HEK293T (cell line): ENCODE measurements around the gene KCNG2.

Experiments used
- CTCF ChIA-PET: fragments of 350-600 bp; formaldehyde crosslinking; extraction: SDS; loops from one replicate; lab custom pipeline; 2021; ENCODE audit warnings: antibody characterized with exemption, inconsistent platforms; lab: Yijun Ruan, JAX
- POLR2A ChIA-PET: fragments of 350-600 bp; formaldehyde crosslinking; extraction: SDS; loops from one replicate; lab custom pipeline; 2020; ENCODE audit warnings: antibody characterized with exemption, inconsistent platforms; lab: Yijun Ruan, JAX
- DNase-seq: peaks from one replicate; pipeline ENCODE4 v3.0.0; 2012; ENCODE audit warnings: mixed read lengths; ENCODE audit errors: extremely low spot score
- ARNT ChIP-seq: fragments of 450-650 bp; IDR thresholded peaks from 2 replicates; pipeline ENCODE4 v1.6.1; 2017; ENCODE audit warnings: mild to moderate bottlenecking
- BHLHE40 ChIP-seq: fragments of 450-650 bp; IDR thresholded peaks from 2 replicates; pipeline ENCODE4 v1.6.1; 2016; ENCODE audit warnings: mild to moderate bottlenecking, moderate library complexity, borderline replicate concordance
- CTBP1 ChIP-seq: fragments of 450-650 bp; IDR thresholded peaks from 2 replicates; pipeline ENCODE4 v1.6.1; 2016; ENCODE audit warnings: borderline replicate concordance
- ELF4 ChIP-seq: fragments of 450-650 bp; IDR thresholded peaks from 2 replicates; pipeline ENCODE4 v1.6.1; 2017; ENCODE audit warnings: antibody characterized with exemption
- FOXA1 ChIP-seq: fragments of 450-650 bp; IDR thresholded peaks from 2 replicates; pipeline ENCODE4 v1.6.1; 2016; ENCODE audit warnings: mild to moderate bottlenecking
- FOXK2 ChIP-seq: fragments of 450-650 bp; IDR thresholded peaks from 2 replicates; pipeline ENCODE4 v1.6.1; 2016; ENCODE audit warnings: mild to moderate bottlenecking
- FOXM1 ChIP-seq: fragments of 450-650 bp; IDR thresholded peaks from 2 replicates; pipeline ENCODE4 v1.6.1; 2017; ENCODE audit warnings: mild to moderate bottlenecking, borderline replicate concordance
- HDGF ChIP-seq: fragments of 450-650 bp; IDR thresholded peaks from 2 replicates; pipeline ENCODE4 v1.6.1; 2017; ENCODE audit warnings: antibody characterized with exemption, borderline replicate concordance
- L3MBTL2 ChIP-seq: fragments of 450-650 bp; conservative IDR thresholded peaks from 2 replicates; pipeline ENCODE4 v1.6.1; 2016; ENCODE audit warnings: mild to moderate bottlenecking
- LEF1 ChIP-seq: fragments of 450-650 bp; IDR thresholded peaks from 2 replicates; pipeline ENCODE4 v1.6.1; 2017; ENCODE audit warnings: mild to moderate bottlenecking, borderline replicate concordance
- NFRKB ChIP-seq: fragments of 450-650 bp; IDR thresholded peaks from 2 replicates; pipeline ENCODE4 v1.6.1; 2016; ENCODE audit warnings: mild to moderate bottlenecking, moderate library complexity
- PKNOX1 ChIP-seq: fragments of 450-650 bp; IDR thresholded peaks from 2 replicates; pipeline ENCODE4 v1.6.1; 2016
- SP1 ChIP-seq: fragments of 450-650 bp; IDR thresholded peaks from 2 replicates; pipeline ENCODE4 v1.6.1; 2017
- SUZ12 ChIP-seq: fragments of 450-650 bp; IDR thresholded peaks from 2 replicates; pipeline ENCODE4 v1.6.1; 2016; ENCODE audit warnings: mild to moderate bottlenecking
- TARDBP ChIP-seq: fragments of 450-650 bp; IDR thresholded peaks from 2 replicates; pipeline ENCODE4 v1.6.1; 2016
- ZNF384 ChIP-seq: fragments of 450-650 bp; IDR thresholded peaks from 2 replicates; pipeline ENCODE4 v1.6.1; 2016

KCNG2 gene

DNA sequence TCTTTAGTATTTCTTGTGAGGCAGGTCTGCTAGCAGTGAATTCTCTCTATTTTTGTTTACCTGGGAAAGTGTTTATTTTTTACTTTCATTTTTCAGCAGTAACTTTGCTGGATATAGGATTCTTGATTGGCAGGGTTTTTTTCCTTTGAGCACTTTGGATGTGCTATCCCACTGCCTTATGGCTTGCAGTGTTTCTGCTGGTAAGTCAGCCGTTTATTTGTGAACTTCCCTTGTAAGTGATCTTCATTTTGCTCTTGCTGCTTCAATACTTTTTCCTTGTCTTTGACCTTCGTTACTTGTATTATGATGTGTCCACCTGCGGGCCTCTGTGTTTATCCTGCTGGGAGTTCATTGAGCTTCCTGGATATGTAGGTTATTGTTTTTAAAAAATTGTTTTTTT is 99.0 kb downstream of the KCNG2 start:
- TF ChIP-seq PKNOX1: no peak
- DNase-seq: no peak
- POLR2A ChIA-PET: no interaction called here
- CTCF ChIA-PET: no interaction called here

GRCh38 chr18:79897940-79898625 is 100.3 kb downstream of the KCNG2 start:
- CTCF ChIA-PET: interaction anchor here (0.6 kb wide), 1 partner anchor 31 kb away, joined by 3 read pairs; no protein-coding TSS in a partner anchor
- no peak for TF ChIP-seq CTBP1
- no peak for TF ChIP-seq SP1
- no peak for TF ChIP-seq FOXK2
- TF ChIP-seq SUZ12: no peak
- TF ChIP-seq BHLHE40: no peak
- no peak for TF ChIP-seq PKNOX1
- no peak for TF ChIP-seq ELF4
- TF ChIP-seq ARNT: no peak
- no peak for TF ChIP-seq TARDBP
- no peak for TF ChIP-seq FOXA1
- no peak for TF ChIP-seq FOXM1
- TF ChIP-seq HDGF: no peak
- no peak for TF ChIP-seq ZNF384
- TF ChIP-seq L3MBTL2: no peak
- no peak for TF ChIP-seq LEF1
- POLR2A ChIA-PET: no interaction called here
- no peak for DNase-seq

- no peak for DNase-seq
- TF ChIP-seq SP1 (no peak), L3MBTL2 (no peak), FOXA1 (no peak), FOXK2 (no peak), TARDBP (no peak), HDGF (no peak), FOXM1 (no peak), ARNT (no peak), BHLHE40 (no peak), ZNF384 (no peak), NFRKB (no peak), LEF1 (no peak), ELF4 (no peak), SUZ12 (no peak), PKNOX1 (no peak)
- CTCF ChIA-PET: interaction anchor here (0.6 kb wide), 1 partner anchor 32 kb away, joined by 3 read pairs; no protein-coding TSS in a partner anchor
- POLR2A ChIA-PET: no interaction called here
These were observed 101.3 kb downstream of the KCNG2 start for GRCh38 chr18:79898952-79899608.

DNA sequence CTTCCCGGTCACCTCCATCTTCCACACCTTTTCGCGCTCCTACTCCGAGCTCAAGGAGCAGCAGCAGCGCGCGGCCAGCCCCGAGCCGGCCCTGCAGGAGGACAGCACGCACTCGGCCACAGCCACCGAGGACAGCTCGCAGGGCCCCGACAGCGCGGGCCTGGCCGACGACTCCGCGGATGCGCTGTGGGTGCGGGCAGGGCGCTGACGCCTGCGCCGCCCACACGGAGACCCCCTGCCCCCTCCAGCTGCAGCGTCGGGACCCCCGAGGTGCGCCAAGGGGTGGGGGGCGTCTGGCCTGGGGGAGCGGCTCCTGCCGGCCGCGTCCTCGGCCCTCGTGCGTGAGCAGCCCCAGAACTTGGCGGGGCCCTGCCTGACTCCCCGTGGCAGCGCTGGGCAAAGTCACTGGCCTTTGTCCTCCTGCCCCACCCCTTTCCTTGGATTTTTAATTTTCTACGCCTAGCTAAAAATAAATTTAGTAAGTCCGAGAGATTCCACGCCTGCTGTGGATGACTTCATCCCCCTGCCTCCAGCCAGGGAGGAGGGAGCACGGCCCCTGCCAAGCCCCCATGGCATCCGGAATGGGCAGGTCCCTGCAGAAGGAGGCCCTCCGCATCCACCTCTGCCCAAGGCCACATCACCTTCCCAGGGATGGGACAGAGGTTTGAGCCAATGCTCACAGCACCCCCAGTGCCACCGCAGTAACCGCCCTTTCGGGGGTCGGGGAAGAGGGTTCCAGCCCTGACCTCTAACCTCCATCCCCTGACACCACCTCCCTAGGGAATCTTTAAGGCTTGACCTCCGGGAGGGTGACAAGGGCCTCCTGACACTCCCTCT is 102.1 kb downstream of the KCNG2 start:
- CTCF ChIA-PET: no interaction called here
- TF ChIP-seq FOXK2: no peak
- TF ChIP-seq HDGF: no peak
- no peak for TF ChIP-seq SP1
- DNase-seq: no peak
- POLR2A ChIA-PET: no interaction called here

DNA sequence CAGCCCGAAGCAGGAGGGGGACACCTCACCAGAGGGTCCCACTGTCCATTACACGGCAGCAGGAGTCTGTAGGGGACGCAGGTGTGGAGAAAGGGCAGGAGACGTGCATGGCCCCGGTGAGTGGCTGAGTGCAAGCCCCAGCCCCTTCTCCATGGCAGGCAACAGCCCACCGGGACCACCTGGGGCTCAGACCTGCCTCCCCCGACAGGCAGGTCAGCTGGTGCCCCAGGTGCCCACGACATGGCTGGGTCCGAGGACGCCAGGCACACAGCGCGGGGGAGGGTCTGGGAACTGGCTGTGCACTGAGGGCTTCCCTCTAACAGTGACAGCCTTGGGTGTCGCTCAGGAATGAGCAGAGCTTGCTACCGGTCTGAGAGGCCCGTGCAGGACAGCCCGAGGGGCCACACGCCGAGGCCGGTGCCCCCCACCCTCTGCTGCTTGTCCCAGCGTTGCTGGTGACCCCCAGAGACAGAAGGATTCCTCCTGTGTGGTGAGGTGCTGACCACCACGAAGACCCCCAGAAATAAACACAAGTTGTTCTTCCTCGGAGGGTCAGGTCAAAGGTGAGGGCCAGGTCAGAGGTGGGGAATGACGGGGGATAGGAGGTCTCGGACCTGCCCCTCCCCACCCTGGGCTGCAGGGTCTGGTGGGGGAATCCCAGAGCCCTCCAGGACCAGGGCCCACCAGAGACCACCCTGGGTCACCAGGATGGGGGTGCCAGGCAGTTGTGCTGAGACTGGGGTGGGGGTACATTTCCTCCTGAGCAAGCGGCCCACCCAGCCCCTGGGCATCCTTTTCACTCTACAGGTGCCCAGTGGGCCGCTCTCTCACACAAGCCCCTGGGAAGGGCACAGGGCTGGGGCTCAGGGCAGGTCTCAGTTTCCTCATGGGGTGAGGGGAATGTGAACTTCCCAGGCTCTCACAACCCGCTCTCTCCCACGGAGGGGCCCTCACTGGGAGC is 103.2 kb downstream of the KCNG2 start:
- ChIA-PET POLR2A (no interaction called here), CTCF (no interaction called here)
- no peak for DNase-seq
- no peak for TF ChIP-seq CTBP1
- no peak for TF ChIP-seq FOXA1
- no peak for TF ChIP-seq BHLHE40
- TF ChIP-seq SUZ12: no peak
- TF ChIP-seq PKNOX1: no peak
- no peak for TF ChIP-seq TARDBP
- no peak for TF ChIP-seq ZNF384
- TF ChIP-seq FOXK2: no peak
- no peak for TF ChIP-seq NFRKB
- TF ChIP-seq SP1: no peak
- no peak for TF ChIP-seq HDGF
- TF ChIP-seq ELF4: no peak
- no peak for TF ChIP-seq LEF1
- TF ChIP-seq FOXM1: no peak
- TF ChIP-seq L3MBTL2: no peak
- TF ChIP-seq ARNT: no peak
